Mucosa of stomach (tissue), 1 donor: ENCODE data around the gene CELSR1.

Experiments used
- H3K27me3 ChIP-seq: one replicate; pipeline ENCODE4 v1.7.0; 2013; ENCODE audit warnings: mild to moderate bottlenecking, low read length; ENCODE audit not compliant: control insufficient read depth, insufficient read depth
- H3K36me3 ChIP-seq: one replicate; pipeline ENCODE4 v1.7.0; 2013; ENCODE audit warnings: low read length; ENCODE audit not compliant: control insufficient read depth, insufficient read depth
- H3K4me1 ChIP-seq: one replicate; pipeline ENCODE4 v1.7.0; 2013; ENCODE audit warnings: mild to moderate bottlenecking, low read length; ENCODE audit not compliant: control insufficient read depth, insufficient read depth
- H3K4me3 ChIP-seq: one replicate; pipeline ENCODE4 v1.7.0; 2013; ENCODE audit warnings: low read length
- H3K9ac ChIP-seq: one replicate; pipeline ENCODE4 v1.7.0; 2013; ENCODE audit warnings: mild to moderate bottlenecking, low read length, moderate library complexity
- H3K9me3 ChIP-seq: one replicate; pipeline ENCODE4 v1.7.0; 2013; ENCODE audit warnings: mild to moderate bottlenecking, low read length, moderate library complexity; ENCODE audit not compliant: control insufficient read depth
- donor health status: Pancreatic carcinoma.

CELSR1 gene

DNA sequence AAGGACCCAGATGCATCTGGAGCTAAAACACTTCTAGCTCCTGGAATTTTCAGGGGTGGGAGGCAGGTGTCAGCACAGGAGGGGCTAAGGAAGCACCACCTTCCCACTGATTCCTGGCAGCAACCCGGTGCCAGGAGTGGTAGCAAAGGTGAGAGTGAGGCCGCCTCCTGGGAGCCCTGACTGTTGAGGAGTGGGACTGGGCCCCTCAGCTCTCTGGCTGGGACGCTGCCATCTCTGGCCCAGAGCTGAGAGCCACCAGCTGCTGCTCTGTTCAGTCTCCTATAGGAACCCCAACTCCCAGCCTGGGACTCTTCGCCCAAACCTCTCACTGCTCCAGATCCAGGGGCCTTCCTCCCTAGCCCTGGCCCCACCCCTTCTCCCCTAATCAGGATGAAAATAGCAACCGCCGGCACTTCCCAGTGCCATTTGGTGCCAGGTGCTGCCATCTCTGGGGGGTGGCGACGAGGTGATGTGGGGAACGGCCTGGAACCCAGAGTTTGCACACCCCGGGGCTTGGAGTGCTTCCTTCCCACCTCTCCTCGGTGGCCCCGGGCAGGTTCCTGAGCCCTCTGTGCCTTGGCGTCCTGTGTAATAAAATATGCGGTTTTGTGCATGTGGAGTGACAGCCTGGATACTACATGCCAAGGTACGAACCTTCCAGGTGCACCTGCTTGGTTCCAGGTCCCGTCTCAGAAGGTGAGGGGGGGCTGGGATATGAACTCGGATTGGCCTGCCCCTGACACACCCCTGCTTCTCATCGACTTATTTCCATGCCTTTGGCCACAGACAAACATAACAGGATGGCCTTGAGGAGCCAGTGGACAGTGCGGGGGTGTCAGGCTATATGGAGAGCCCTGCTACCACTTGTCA lies 35.7 kb upstream of the CELSR1 start:
- no peaks in the 10 kb centered on the region for H3K27me3 ChIP-seq
- peaks cover 43% of the 10 kb centered on the region for H3K4me1 ChIP-seq

DNA sequence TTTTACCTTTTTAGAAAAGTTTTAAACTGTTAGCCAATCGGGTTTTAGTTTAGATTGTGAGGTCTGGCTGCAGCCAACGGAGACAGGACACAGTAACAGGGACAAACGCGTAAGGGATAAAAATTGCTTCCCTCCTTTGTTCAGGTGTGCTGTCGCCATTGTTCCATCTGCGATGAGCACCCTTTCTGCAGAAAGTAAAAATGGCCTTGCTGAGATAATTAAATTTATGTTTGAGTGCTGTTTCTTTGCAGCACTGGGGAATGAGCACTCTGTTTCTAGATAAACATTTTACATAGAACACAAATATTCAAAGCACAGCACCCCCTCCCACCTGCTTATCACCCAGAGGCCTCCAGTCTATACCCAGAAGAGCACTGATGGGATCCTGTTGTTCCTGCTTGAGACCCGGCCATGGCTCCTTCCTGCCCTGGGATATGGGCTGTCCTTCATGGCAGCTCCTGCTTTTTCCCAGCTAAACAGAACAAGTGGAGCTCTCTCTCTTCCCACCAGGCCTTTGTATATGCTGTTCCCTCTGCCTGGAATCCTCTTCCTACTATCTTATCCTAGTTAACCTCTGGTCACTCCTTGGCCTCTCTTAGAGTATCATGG lies 34.3 kb upstream of the CELSR1 start:
- Histone ChIP-seq H3K27me3 (no peaks in the 10 kb centered on the region), H3K9ac (no peak overlapping the region), H3K36me3 (no peaks in the 10 kb centered on the region), H3K4me3 (no peak overlapping the region), H3K9me3 (no peaks in the 10 kb centered on the region), H3K4me1 (peaks cover 38% of the 10 kb centered on the region)

More for the DNA sequence above, 35.7 kb upstream of the CELSR1 start:
- Histone ChIP-seq H3K9me3 (no peaks in the 10 kb centered on the region), H3K36me3 (no peaks in the 10 kb centered on the region), H3K4me3 (no peak overlapping the region), H3K9ac (no peak overlapping the region)

- no peak overlapping the region for H3K4me3 ChIP-seq
- H3K27me3 ChIP-seq, result no peaks in the 10 kb centered on the region
- H3K9me3 ChIP-seq, result no peaks in the 10 kb centered on the region
- peaks cover 25% of the 10 kb centered on the region for H3K4me1 ChIP-seq
- no peak overlapping the region for H3K9ac ChIP-seq
- no peaks in the 10 kb centered on the region for H3K36me3 ChIP-seq
These were observed 32.7 kb upstream of the CELSR1 start for GRCh38 chr22:46569848-46570695.

- Histone ChIP-seq H3K4me1 (peaks cover 20% of the 10 kb centered on the region), H3K4me3 (no peak overlapping the region), H3K9ac (no peak overlapping the region), H3K9me3 (no peaks in the 10 kb centered on the region), H3K36me3 (no peaks in the 10 kb centered on the region), H3K27me3 (no peaks in the 10 kb centered on the region)
These were observed 31.8 kb upstream of the CELSR1 start for GRCh38 chr22:46569055-46569847.

- H3K9me3 ChIP-seq, result no peaks in the 10 kb centered on the region
- H3K4me3 ChIP-seq, result no peak overlapping the region
- H3K9ac ChIP-seq, result no peak overlapping the region
- no peaks in the 10 kb centered on the region for H3K36me3 ChIP-seq
- H3K27me3 ChIP-seq, result no peaks in the 10 kb centered on the region
- H3K4me1 ChIP-seq, result peaks cover 20% of the 10 kb centered on the region
These were observed 30.8 kb upstream of the CELSR1 start for GRCh38 chr22:46568102-46568809.

DNA sequence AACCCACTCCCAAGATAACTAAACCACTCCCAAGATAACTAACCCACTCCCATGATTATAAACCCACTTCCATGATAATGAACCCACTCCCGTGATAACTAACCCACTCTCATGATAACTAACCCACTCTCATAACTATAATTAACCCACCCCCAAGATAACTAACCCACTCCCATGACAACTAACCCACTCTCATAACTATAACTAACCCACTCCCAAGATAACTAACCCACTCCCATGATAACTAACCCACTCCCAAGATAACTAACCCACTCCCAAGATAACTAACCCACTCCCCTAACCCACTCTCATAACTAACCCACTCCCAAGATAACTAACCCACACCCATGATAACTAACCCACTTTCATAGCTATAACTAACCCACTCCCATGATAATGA lies 30.1 kb upstream of the CELSR1 start:
- Histone ChIP-seq H3K4me3 (no peak overlapping the region), H3K27me3 (no peaks in the 10 kb centered on the region), H3K4me1 (peaks cover 14% of the 10 kb centered on the region), H3K36me3 (no peaks in the 10 kb centered on the region), H3K9ac (no peak overlapping the region), H3K9me3 (no peaks in the 10 kb centered on the region)

- Histone ChIP-seq H3K4me1 (peaks cover 23% of the 10 kb centered on the region), H3K27me3 (no peaks in the 10 kb centered on the region), H3K9ac (peak overlapping the region; percentile 57)
These were observed 26.8 kb upstream of the CELSR1 start for GRCh38 chr22:46564084-46564714.

DNA sequence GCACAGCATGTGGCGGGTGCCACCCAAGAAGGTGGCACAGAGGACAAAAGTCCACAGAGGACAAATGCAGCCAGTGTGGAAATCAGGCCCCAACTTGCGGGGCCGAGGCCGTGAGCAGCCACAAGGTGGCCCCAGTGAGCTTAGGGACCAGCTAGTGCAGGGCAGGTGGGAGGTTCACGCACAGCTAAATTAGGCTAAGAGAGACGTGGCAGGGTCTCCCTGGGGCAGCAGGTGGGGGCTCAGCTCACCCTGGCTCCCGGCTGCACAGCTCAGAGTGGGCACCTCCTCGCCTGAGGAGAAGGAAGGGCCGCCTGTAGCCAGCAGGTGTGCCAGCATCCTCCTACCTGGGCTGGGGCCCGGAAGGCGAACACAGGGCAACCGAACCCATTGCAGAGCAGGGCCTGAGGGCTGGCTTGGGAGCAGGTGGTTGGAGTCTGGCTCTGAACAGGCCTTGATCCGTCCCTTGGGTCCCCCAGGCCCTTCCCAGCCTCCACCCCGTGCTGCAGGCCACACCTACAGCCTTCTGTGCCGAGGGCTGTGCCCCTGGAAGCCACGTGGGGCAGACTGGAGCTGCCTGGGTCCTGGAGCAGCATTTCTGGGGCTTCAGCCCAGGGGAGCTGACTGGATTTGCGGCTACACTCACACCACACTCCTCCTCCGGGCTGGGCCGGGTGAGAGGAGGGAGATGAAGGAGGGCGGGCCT lies 26.1 kb upstream of the CELSR1 start:
- peak overlapping the region; percentile 12 for H3K4me3 ChIP-seq
- peak overlapping the region; percentile 57 for H3K9ac ChIP-seq
- no peaks in the 10 kb centered on the region for H3K27me3 ChIP-seq
- no peaks in the 10 kb centered on the region for H3K36me3 ChIP-seq
- H3K9me3 ChIP-seq, result no peaks in the 10 kb centered on the region
- peaks cover 23% of the 10 kb centered on the region for H3K4me1 ChIP-seq

More at GRCh38 chr22:46564084-46564714, 26.8 kb upstream of the CELSR1 start:
- H3K9me3 ChIP-seq, result no peaks in the 10 kb centered on the region
- no peaks in the 10 kb centered on the region for H3K36me3 ChIP-seq
- peak overlapping the region; percentile 12 for H3K4me3 ChIP-seq

DNA sequence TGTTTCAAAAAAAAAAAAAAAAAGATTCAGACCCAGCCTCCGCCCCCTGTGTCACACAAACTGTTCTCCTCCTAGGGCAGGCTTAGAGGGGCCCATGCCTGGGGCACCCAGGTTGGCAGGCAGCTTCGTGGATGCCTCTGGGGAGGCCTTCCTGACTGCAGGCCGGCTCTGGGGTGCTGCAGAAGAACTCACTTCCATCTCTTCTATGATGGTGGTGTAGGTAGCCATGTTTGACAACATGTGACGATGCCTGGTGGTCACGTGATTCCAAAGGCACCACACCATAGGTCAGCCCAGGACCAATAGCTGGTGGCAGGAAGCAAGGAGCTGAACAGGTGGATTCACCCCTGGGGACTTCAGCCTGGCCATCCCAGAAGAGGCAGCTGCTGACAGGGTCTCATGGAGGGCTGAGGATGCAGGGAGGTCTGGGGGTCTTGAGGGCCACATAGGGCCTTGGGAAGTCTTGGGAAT lies 24.1 kb upstream of the CELSR1 start:
- peak overlapping the region; percentile 15 for H3K9ac ChIP-seq
- no peaks in the 10 kb centered on the region for H3K36me3 ChIP-seq
- no peaks in the 10 kb centered on the region for H3K27me3 ChIP-seq
- H3K9me3 ChIP-seq, result no peaks in the 10 kb centered on the region
- no peak overlapping the region for H3K4me3 ChIP-seq
- peaks cover 29% of the 10 kb centered on the region for H3K4me1 ChIP-seq

DNA sequence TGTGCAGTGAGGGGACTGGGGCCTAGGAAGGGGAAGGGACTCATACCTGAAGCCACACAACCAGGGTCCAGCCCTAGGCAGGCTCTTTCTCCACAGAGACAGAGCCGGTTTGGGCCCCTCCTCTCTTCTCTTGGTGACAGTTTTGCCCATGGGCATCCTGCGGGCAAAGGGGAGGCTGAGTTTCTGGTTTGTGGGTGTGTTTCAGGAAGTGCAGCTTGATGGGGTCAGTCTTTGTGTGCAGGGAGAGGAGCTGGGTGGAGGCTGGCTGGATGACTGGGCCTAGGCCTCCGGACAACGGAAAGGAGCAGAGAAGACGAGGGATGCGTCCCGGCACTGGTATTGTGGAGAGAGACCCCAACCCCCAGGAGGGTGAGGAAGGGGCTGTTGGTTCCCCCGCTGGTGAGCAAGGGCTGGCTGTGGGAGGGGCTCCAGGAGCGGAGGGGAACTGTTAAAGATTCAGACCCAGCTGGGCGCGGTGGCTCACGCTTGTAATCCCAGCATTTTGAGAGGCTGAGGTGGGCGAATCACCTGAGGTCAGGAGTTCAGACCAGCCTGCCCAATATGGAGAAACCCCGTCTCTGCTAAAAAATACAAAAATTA lies 23.4 kb upstream of the CELSR1 start:
- Histone ChIP-seq H3K9ac (no peak overlapping the region), H3K9me3 (no peaks in the 10 kb centered on the region), H3K4me3 (no peak overlapping the region), H3K36me3 (no peaks in the 10 kb centered on the region), H3K27me3 (no peaks in the 10 kb centered on the region), H3K4me1 (peaks cover 29% of the 10 kb centered on the region)
